Prostate gland (tissue), 2 donors: ENCODE results near the gene TM7SF2. TPM values are rescaled to one million over a fixed set of nuclear protein-coding genes. Genes with fewer than 3 reads are reported as not detected.
A peak's percentile ranks its signal among the peaks of the same experiment; 100 is the strongest.

Source experiments
- DNase-seq: peaks from one replicate; pipeline ENCODE4 v3.0.0-alpha.2; 2019; ENCODE audit warnings: low spot score
- H3K27ac ChIP-seq, 2 donors: fragments of 200-600 bp; sonication (generic); 2 replicates each; pipeline ENCODE4 v1.5.1; 2017 to 2019
- H3K27me3 ChIP-seq: fragments of 200-600 bp; sonication (generic); replicated peaks from 2 replicates; pipeline ENCODE4 v1.5.1; 2019; ENCODE audit not compliant: insufficient read depth
- H3K36me3 ChIP-seq, 2 donors: fragments of 200-600 bp; sonication (generic); 1 replicate in 1 of 2; 2 replicates in 1 of 2; pipeline versions ENCODE4 v1.5.1 to v1.8.1; 2017 to 2019
- H3K4me1 ChIP-seq: fragments of 200-600 bp; sonication (generic); replicated peaks from 2 replicates; pipeline ENCODE4 v1.5.1; 2019
- H3K4me3 ChIP-seq, 2 donors: fragments of 200-600 bp; sonication (generic); 2 replicates each; pipeline ENCODE4 v1.5.1; 2017 to 2019
- H3K9me3 ChIP-seq: fragments of 200-600 bp; sonication (generic); 2 replicates; pipeline ENCODE4 v1.5.1; 2017
- POLR2A ChIP-seq: fragments of 450-650 bp; IDR thresholded peaks from one replicate; pipeline ENCODE4 v1.6.1; 2016; ENCODE audit warnings: antibody characterized with exemption, mild to moderate bottlenecking
- POLR2AphosphoS5 ChIP-seq: sonication (generic); formaldehyde crosslinking; IDR thresholded peaks from one replicate; pipeline ENCODE4 v1.6.1; 2017; ENCODE audit warnings: antibody characterized with exemption
- WGBS: methylation state at CpG from one replicate; pipeline ENCODE4 v1.1.5; 2018; 5-methylcytosine and 5-hydroxymethylcytosine counted together
- intact Hi-C: fragments of 100-400 bp; cut with DNase I; formaldehyde crosslinking; loops from one replicate; pipeline ENCODE4 v1.14.2; 2022
- total RNA-seq, 2 donors: library from RNA; depleted of rRNA; stranded (reverse); fragments of >200 nt; gene quantifications; one replicate each; pipeline ENCODE4 v1.1.0, GENCODE V29; 2016
- TF ChIP-seq, protein P1 (sequence below), 4 experiments: fragments of 200-600 bp in 2 of 4; fragments of 450-650 bp in 2 of 4; sonication (generic) in 2 of 4; IDR thresholded peaks; 1 replicate in 3 of 4; 2 replicates in 1 of 4; pipeline ENCODE4 v1.5.1; 2016 to 2019; ENCODE audit warnings: antibody characterized with exemption in 4 of 4, mild to moderate bottlenecking in 2 of 4, moderate library complexity in 2 of 4

TM7SF2 gene
- total RNA-seq, 2 donors from 2014 or later = 73.9 to 185 TPM

DNA sequence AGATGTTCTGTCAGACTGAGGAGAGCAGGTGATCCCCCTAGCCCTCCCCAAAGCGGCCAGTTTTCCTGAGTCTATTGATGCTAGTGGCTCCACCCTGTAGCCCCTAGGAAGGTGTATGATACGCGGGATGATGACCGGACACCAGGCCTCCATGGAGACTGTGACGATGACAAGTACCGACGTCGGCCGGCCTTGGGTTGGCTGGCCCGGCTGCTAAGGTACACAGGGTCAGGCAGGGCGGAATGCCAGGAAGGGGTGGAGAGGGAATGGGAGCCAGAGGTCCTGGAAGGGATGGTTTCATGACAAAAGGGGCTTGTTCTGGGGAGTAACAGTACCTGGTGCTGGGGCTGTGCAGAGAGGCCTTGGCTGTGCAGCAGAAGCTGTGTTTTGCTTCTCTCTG is 24.5 kb upstream of the TM7SF2 start:
- intact Hi-C loops = no loop called here
- DNase-seq = no peak
- peaks cover 5% of the 10 kb centered on the region for H3K4me1 ChIP-seq
- WGBS = 91% methylated on average over 11 of the region's 11 CpGs
- H3K9me3 ChIP-seq = no peaks in the 10 kb centered on the region
- no peak overlapping the region for H3K4me3 ChIP-seq
- TF ChIP-seq, protein P1, sequence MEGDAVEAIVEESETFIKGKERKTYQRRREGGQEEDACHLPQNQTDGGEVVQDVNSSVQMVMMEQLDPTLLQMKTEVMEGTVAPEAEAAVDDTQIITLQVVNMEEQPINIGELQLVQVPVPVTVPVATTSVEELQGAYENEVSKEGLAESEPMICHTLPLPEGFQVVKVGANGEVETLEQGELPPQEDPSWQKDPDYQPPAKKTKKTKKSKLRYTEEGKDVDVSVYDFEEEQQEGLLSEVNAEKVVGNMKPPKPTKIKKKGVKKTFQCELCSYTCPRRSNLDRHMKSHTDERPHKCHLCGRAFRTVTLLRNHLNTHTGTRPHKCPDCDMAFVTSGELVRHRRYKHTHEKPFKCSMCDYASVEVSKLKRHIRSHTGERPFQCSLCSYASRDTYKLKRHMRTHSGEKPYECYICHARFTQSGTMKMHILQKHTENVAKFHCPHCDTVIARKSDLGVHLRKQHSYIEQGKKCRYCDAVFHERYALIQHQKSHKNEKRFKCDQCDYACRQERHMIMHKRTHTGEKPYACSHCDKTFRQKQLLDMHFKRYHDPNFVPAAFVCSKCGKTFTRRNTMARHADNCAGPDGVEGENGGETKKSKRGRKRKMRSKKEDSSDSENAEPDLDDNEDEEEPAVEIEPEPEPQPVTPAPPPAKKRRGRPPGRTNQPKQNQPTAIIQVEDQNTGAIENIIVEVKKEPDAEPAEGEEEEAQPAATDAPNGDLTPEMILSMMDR (IDR thresholded peaks at IDR 0.05) = no peak
- TF ChIP-seq POLR2AphosphoS5 (no peak), POLR2A (no peak)
- H3K27me3 ChIP-seq = no peaks in the 10 kb centered on the region
- H3K27ac ChIP-seq = no peak overlapping the region
- peaks cover 0 to 5% of the 10 kb centered on the region in 2 donors for H3K36me3 ChIP-seq

DNA sequence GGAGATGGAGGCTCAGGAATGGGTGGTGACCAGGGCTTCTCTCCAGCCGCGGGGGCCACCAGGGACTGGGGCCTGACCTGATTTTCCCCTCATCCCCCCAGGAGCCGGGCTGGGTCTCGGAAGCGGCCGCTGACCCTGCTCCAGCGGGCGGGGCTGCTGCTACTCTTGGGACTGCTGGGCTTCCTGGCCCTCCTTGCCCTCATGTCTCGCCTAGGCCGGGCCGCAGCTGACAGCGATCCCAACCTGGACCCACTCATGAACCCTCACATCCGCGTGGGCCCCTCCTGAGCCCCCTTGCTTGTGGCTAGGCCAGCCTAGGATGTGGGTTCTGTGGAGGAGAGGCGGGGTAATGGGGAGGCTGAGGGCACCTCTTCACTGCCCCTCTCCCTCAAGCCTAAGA is 23.8 kb upstream of the TM7SF2 start:
- peaks cover 0 to 5% of the 10 kb centered on the region in 2 donors for H3K36me3 ChIP-seq

DNA sequence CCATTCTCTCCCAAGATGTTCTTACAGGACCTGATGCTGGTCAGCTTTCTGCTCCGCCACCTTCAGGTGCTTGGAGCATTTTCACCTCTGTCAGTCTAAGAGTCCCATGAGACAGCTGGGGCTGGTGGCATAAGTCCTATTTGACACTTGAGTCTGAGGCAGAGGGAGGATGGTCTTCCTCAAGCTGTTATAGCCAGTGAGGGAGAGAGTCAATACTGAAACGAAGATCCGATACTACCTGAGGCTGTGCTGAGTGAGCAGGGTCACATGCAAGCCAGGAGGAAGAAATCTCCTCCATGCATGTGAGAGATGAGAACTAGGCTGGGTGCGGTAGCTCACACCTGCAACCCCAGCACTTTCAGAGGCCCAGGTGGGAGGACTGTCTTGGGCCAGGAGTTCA is 22.1 kb upstream of the TM7SF2 start:
- WGBS = 88% methylated on average over 4 of the region's 4 CpGs
- Histone ChIP-seq H3K4me1 (peaks cover 5% of the 10 kb centered on the region), H3K36me3 (peaks cover 0 to 5% of the 10 kb centered on the region in 2 donors), H3K4me3 (no peak overlapping the region), H3K27me3 (no peaks in the 10 kb centered on the region), H3K27ac (no peak overlapping the region), H3K9me3 (no peaks in the 10 kb centered on the region)
- no peak for DNase-seq
- intact Hi-C loops = no loop called here
- TF ChIP-seq POLR2A (no peak), POLR2AphosphoS5 (no peak)

More for the DNA sequence above, 23.8 kb upstream of the TM7SF2 start:
- no peak for DNase-seq
- TF ChIP-seq POLR2AphosphoS5 (no peak), POLR2A (no peak)
- TF ChIP-seq, protein P1 (IDR thresholded peaks at IDR 0.05) = no peak
- H3K27me3 ChIP-seq = no peaks in the 10 kb centered on the region
- no peak overlapping the region for H3K4me3 ChIP-seq
- no peaks in the 10 kb centered on the region for H3K9me3 ChIP-seq
- 96% methylated on average over 15 of the region's 15 CpGs for WGBS
- intact Hi-C loops = no loop called here
- H3K27ac ChIP-seq = no peak overlapping the region
- H3K4me1 ChIP-seq = peaks cover 5% of the 10 kb centered on the region

DNA sequence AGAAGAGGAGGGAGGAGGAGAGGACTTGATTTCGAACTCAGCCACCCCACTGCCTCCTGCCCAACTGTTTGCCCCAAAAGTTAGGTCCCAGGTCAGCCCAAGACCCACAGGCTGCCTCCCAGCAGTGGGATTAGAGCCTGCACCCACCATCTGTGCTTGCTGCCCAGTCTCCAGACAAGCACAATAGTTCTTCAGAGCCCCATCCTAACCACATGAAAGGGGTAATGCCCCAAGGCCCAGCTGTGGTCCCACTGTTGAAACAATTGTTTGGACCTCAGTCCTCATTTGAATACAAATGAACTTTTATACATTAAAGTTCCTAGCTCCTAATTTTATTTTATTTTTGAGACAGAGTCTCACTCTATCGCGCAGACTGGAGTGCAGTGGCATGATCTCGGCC is 21.0 kb upstream of the TM7SF2 start:
- no peaks in the 10 kb centered on the region for H3K9me3 ChIP-seq
- H3K27me3 ChIP-seq = no peaks in the 10 kb centered on the region
- intact Hi-C loops = no loop called here
- H3K27ac ChIP-seq = no peak overlapping the region
- no peaks in the 10 kb centered on the region for H3K4me1 ChIP-seq
- H3K36me3 ChIP-seq = peaks cover 0 to 5% of the 10 kb centered on the region in 2 donors
- no peak for DNase-seq
- TF ChIP-seq POLR2A = no peak
- TF ChIP-seq, protein P1 (IDR thresholded peaks at IDR 0.05) = no peak
- TF ChIP-seq POLR2AphosphoS5 = no peak
- 91% methylated on average over 4 of the region's 4 CpGs for whole genome bisulfite sequencing
- no peak overlapping the region for H3K4me3 ChIP-seq

DNA sequence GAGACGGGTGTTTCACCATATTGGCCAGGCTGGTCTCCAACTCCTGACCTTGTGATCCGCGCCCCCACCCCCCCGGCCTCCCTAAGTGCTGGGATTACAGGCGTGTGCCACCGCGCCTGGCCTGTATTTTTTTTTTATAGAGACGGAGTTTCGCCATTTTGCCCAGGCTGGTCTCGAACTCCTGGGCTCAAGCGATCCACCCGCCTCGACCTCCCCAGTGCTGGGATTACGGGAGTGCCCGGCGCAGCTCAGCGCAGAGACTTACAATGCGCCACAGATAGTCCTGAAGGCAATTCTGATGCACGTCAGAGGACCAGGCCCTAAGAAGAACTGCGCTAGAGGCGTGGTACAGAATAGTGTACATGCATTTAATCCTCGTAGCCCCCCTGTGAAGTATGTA is 16.2 kb upstream of the TM7SF2 start:
- Histone ChIP-seq H3K27me3 (no peaks in the 10 kb centered on the region), H3K4me1 (peaks cover 5% of the 10 kb centered on the region), H3K36me3 (no peaks in the 10 kb centered on the region), H3K27ac (peak overlapping the region; percentile 84 to 88), H3K4me3 (no peak overlapping the region), H3K9me3 (no peaks in the 10 kb centered on the region)
- 78% methylated on average over 22 of the region's 22 CpGs for WGBS
- intact Hi-C loops = no loop called here
- TF ChIP-seq POLR2A (no peak), POLR2AphosphoS5 (no peak)
- TF ChIP-seq, protein P1 (IDR thresholded peaks at IDR 0.05) = no peak
- DNase-seq = no peak
